KMS-11 (cell line): ENCODE results near the gene PDCD1LG2.

Source experiments
- H2AFZ ChIP-seq: fragments of 200-600 bp; sonication (generic); 2 replicates; pipeline ENCODE4 v1.6.1; 2016; ENCODE audit warnings: antibody characterized with exemption, mixed run types, low read depth
- H3K27ac ChIP-seq: fragments of 200-600 bp; sonication (generic); 2 replicates; pipeline ENCODE4 v1.6.1; 2016; ENCODE audit warnings: mild to moderate bottlenecking, mixed run types
- H3K27me3 ChIP-seq: fragments of 200-600 bp; sonication (generic); 2 replicates; pipeline ENCODE4 v1.6.1; 2017; ENCODE audit warnings: mild to moderate bottlenecking, low read depth, mixed run types, moderate library complexity; ENCODE audit not compliant: insufficient read depth
- H3K36me3 ChIP-seq: fragments of 200-600 bp; sonication (generic); 2 replicates; pipeline ENCODE4 v1.6.1; 2017; ENCODE audit warnings: mild to moderate bottlenecking, mixed run types; ENCODE audit not compliant: insufficient read depth
- H3K4me1 ChIP-seq: fragments of 200-600 bp; sonication (generic); 2 replicates; pipeline ENCODE4 v1.6.1; 2016; ENCODE audit warnings: mild to moderate bottlenecking, low read depth, mixed run types; ENCODE audit not compliant: poor library complexity, severe bottlenecking
- H3K4me2 ChIP-seq: fragments of 200-600 bp; sonication (generic); 2 replicates; pipeline ENCODE4 v1.7.0; 2016; ENCODE audit warnings: mild to moderate bottlenecking, mixed run types
- H3K4me3 ChIP-seq: fragments of 200-600 bp; sonication (generic); IDR thresholded peaks from 2 replicates; pipeline ENCODE4 v1.6.1; 2017; ENCODE audit warnings: low read depth, low read length, mixed read lengths; ENCODE audit not compliant: insufficient read depth
- H3K79me2 ChIP-seq: fragments of 200-600 bp; sonication (generic); 2 replicates; pipeline ENCODE4 v1.6.1; 2016; ENCODE audit warnings: low read depth, mixed run types; ENCODE audit not compliant: insufficient read depth
- H3K9ac ChIP-seq: fragments of 200-600 bp; sonication (generic); 2 replicates; pipeline ENCODE4 v1.6.1; 2016; ENCODE audit warnings: mild to moderate bottlenecking, mixed run types
- H4K20me1 ChIP-seq: fragments of 200-600 bp; sonication (generic); 2 replicates; pipeline ENCODE4 v1.6.1; 2016; ENCODE audit warnings: mild to moderate bottlenecking, mixed run types; ENCODE audit not compliant: insufficient read depth
- TF ChIP-seq, protein P1 (sequence below): fragments of 200-600 bp; sonication (generic); conservative IDR thresholded peaks from 2 replicates; pipeline ENCODE4 v1.6.1; 2017; ENCODE audit warnings: low read depth, mild to moderate bottlenecking, antibody characterized with exemption, low read length, moderate library complexity, mixed read lengths

Gene PDCD1LG2

DNA sequence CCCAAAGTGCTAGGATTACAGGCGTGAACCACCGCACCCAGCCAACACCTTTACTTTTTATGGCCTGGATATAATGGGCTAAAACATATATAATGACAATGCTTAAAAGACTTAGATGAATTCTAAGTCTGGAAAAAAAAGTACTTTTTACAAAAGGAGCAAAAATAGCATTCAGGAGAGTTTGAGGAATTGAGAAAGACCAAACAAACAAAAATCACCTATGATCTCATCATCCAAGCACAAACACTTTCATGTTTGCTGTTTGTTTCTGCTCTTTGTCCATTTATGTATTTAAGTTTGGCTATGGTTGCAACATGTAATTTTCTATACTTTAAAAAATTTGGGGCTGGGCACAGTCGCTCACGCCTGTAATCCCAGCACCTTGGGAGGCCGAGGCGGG is 63.8 kb downstream of the PDCD1LG2 start:
- TF ChIP-seq, protein P1, sequence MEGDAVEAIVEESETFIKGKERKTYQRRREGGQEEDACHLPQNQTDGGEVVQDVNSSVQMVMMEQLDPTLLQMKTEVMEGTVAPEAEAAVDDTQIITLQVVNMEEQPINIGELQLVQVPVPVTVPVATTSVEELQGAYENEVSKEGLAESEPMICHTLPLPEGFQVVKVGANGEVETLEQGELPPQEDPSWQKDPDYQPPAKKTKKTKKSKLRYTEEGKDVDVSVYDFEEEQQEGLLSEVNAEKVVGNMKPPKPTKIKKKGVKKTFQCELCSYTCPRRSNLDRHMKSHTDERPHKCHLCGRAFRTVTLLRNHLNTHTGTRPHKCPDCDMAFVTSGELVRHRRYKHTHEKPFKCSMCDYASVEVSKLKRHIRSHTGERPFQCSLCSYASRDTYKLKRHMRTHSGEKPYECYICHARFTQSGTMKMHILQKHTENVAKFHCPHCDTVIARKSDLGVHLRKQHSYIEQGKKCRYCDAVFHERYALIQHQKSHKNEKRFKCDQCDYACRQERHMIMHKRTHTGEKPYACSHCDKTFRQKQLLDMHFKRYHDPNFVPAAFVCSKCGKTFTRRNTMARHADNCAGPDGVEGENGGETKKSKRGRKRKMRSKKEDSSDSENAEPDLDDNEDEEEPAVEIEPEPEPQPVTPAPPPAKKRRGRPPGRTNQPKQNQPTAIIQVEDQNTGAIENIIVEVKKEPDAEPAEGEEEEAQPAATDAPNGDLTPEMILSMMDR: no peak
- Histone ChIP-seq H3K36me3 (no peaks in the 10 kb centered on the region), H3K9ac (no peak overlapping the region), H3K27me3 (no peaks in the 10 kb centered on the region), H3K27ac (no peak overlapping the region), H2AFZ (no peak overlapping the region), H3K4me1 (peaks cover 6% of the 10 kb centered on the region), H3K79me2 (no peaks in the 10 kb centered on the region), H3K4me3 (no peak overlapping the region), H3K4me2 (no peak overlapping the region), H4K20me1 (no peaks in the 10 kb centered on the region)

GRCh38 chr9:5575000-5575399 is 64.7 kb downstream of the PDCD1LG2 start:
- Histone ChIP-seq H3K36me3 (no peaks in the 10 kb centered on the region), H3K27ac (no peak overlapping the region), H4K20me1 (no peaks in the 10 kb centered on the region), H3K4me3 (no peak overlapping the region), H3K27me3 (no peaks in the 10 kb centered on the region), H3K4me2 (no peak overlapping the region), H3K9ac (no peak overlapping the region), H2AFZ (no peak overlapping the region), H3K79me2 (no peaks in the 10 kb centered on the region), H3K4me1 (peaks cover 11% of the 10 kb centered on the region)
- TF ChIP-seq, protein P1: no peak

DNA sequence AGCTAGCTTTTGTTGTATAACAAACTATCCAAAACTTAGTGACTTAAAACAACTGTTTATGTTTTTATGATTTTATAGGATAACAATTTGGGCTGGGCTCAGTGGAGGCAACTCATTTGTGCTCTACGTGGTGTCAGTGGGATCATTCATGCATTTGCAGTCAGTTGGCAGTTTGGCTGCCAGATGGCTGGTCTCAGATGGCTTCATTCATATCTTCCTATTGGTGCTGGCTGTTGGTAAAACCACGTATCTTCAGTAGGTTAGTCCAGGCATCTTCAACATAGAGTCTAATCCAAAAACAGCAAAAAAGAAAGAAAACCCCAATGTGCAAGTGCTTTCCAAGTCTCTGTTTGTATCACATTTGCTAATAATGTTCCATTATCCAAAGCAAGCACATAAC is 66.9 kb downstream of the PDCD1LG2 start:
- Histone ChIP-seq H3K79me2 (no peaks in the 10 kb centered on the region), H4K20me1 (no peaks in the 10 kb centered on the region)

GRCh38 chr9:5578018-5578697 is 67.8 kb downstream of the PDCD1LG2 start:
- no peaks in the 10 kb centered on the region for H3K79me2 ChIP-seq
- peaks cover 32% of the 10 kb centered on the region for H3K4me1 ChIP-seq
- H3K4me2 ChIP-seq: no peak overlapping the region
- H3K27ac ChIP-seq: no peak overlapping the region
- TF ChIP-seq, protein P1: no peak
- no peak overlapping the region for H2AFZ ChIP-seq
- H4K20me1 ChIP-seq: no peaks in the 10 kb centered on the region
- H3K9ac ChIP-seq: no peak overlapping the region
- H3K4me3 ChIP-seq: no peak overlapping the region
- H3K27me3 ChIP-seq: no peaks in the 10 kb centered on the region
- H3K36me3 ChIP-seq: no peaks in the 10 kb centered on the region

More for the DNA sequence above, 66.9 kb downstream of the PDCD1LG2 start:
- TF ChIP-seq, protein P1: no peak
- Histone ChIP-seq H3K4me3 (no peak overlapping the region), H3K4me1 (peaks cover 23% of the 10 kb centered on the region), H3K36me3 (no peaks in the 10 kb centered on the region), H3K4me2 (no peak overlapping the region), H2AFZ (no peak overlapping the region), H3K27ac (no peak overlapping the region), H3K27me3 (no peaks in the 10 kb centered on the region), H3K9ac (no peak overlapping the region)
